Prostate gland (tissue), 1 donor: ENCODE measurements around the gene BCL7A.

Experiments
- POLR2A ChIP-seq: fragments of 450-650 bp; IDR thresholded peaks from one replicate; pipeline ENCODE4 v1.6.1; 2016; ENCODE audit warnings: antibody characterized with exemption, mild to moderate bottlenecking
- POLR2AphosphoS5 ChIP-seq: sonication (generic); formaldehyde crosslinking; IDR thresholded peaks from one replicate; pipeline ENCODE4 v1.6.1; 2017; ENCODE audit warnings: antibody characterized with exemption

- TF ChIP-seq POLR2A (peak; percentile 74), POLR2AphosphoS5 (no peak)
Measured at GRCh38 chr12:122021822-122022392, at the start of gene BCL7A.
